GM19452 (cell line): ENCODE data around the gene MMP28.

Experiments used
- ATAC-seq: cut with Tn5 transposase; IDR thresholded peaks from one replicate; pipeline ENCODE4 v1.9.1; 2021; ENCODE audit not compliant: unreplicated experiment

Gene MMP28, protein sequence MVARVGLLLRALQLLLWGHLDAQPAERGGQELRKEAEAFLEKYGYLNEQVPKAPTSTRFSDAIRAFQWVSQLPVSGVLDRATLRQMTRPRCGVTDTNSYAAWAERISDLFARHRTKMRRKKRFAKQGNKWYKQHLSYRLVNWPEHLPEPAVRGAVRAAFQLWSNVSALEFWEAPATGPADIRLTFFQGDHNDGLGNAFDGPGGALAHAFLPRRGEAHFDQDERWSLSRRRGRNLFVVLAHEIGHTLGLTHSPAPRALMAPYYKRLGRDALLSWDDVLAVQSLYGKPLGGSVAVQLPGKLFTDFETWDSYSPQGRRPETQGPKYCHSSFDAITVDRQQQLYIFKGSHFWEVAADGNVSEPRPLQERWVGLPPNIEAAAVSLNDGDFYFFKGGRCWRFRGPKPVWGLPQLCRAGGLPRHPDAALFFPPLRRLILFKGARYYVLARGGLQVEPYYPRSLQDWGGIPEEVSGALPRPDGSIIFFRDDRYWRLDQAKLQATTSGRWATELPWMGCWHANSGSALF

DNA sequence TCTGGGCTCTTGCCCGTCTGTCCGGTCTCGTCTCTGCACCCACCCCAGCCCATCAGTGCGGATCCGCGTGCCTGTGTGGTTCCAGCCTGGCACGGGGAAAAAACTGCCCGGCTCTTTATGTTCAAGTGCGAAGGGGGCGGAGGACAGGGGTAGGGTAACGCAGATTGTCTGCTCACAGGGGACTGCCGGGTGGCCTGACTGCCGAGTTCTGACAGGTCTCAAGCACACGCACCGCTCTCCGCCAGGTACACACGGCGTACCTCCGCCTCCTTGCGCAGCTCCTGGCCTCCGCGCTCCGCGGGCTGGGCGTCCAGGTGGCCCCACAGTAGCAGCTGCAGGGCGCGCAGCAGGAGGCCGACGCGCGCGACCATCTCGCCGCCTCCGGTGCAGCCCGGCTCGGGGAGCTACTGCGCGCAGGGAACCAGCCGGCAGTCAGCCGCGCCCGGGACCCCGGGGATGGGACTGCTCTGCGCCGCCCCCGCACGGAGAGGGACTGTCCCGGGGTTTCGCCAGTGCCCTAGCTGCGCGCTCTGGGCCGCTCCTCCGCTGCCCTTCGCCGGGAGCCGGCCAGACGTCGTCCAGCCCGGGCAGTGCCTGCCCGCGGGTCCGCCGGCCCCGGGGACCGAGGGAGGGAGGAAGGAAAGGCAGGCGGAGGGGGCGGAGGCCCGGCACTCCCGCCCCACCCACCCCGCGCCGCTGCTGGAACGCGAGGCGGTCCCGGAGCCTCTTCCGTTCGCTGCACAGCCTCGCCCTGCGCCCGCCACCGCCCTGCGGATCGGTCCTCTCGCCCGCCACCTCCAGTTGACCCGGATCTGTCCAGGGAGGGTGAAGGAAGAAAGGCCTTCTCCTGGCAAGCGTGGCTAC is at the start of gene MMP28:
Gene MMP28 (minus strand): TSS at position 635 of the 864 bp plus-strand sequence. CDS start 264 bp downstream, at position 371.
- no peak for ATAC-seq

DNA sequence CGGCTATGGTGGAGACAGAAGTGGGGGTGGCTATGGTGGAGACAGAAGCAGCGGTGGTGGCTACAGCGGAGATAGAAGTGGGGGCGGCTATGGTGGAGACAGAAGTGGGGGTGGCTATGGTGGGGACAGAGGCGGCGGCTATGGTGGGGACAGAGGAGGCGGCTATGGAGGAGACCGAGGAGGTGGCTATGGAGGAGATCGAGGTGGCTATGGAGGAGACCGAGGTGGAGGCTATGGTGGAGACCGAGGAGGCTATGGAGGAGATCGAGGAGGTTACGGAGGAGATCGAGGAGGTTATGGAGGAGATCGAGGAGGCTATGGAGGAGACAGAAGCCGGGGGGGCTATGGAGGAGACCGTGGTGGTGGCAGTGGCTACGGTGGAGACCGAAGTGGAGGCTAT is 49.1 kb upstream of the MMP28 start:
- no peak for ATAC-seq

DNA sequence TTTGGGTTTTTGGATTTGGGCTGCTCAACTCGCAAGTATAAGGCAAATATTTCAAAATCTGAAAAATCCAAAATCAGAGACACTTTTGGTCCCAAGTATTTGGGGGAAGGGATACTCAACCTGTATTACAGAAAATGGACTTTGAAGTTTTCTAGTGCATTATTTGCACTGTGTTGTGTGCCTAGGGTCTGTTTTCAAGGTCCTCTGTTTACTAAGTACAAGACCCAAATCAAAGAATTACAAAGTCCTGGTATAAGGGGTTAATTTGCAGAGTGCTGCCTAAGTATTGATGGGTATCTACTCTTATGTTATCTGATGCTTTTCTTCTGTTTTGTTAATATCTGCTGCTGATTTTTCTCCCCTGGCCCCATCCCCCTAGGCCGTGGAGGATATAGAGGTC is 48.3 kb upstream of the MMP28 start:
- no peak for ATAC-seq

DNA sequence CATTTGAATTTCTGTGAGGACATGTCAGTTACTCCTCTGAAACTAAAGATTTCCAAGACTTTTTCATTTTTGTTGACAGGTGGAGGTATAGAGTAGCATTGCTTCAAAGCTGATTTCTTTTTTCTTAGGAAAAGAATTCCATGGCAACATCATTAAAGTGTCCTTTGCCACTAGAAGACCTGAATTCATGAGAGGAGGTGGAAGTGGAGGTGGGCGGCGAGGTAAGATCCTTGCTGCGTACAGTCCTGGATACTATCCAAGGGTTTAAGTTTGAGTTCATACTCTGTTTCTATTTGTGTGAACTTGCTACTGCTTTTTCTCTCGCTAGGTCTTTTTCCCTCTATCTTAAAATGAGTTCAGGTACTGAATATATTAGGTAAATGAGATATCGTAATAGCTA is 46.8 kb upstream of the MMP28 start:
- no peak for ATAC-seq

DNA sequence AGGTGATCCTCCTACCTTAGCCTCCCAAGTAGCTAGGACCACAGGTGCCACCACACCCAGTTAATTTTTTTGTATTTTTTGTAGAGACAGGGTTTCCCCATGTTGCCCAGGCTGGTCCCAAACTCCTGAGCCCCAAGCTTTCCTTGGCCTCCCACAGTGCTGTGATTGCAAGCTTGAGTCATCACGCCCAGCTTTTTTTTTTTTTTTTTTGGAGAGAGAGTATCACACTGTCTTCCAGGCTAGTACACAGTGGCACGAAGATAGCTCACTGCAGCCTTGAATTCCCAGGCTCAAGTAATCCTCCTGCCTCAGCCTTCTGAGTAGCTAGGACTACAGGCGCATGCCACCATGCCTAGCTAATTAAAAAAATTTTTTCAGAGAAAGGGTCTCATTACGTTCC is 46.1 kb upstream of the MMP28 start:
- ATAC-seq: no peak

DNA sequence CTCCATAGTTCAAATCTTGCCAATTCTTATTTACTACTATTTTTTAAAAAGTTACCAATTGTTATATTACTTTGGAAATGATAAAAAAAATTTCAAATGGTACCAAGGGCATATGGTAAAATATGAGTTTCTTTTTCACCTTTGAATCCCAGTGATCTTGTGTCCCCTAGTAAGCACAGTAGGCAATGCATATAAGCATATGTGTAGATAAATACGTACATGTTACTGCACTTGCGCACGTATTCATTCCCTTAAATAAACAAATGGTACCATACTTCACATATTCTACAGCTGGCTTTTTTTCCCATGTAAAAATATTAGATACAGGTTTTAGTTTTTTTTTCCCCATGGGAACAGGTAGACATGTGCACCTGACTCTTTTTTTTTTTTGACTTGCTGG is 45.7 kb upstream of the MMP28 start:
- no peak for ATAC-seq

DNA sequence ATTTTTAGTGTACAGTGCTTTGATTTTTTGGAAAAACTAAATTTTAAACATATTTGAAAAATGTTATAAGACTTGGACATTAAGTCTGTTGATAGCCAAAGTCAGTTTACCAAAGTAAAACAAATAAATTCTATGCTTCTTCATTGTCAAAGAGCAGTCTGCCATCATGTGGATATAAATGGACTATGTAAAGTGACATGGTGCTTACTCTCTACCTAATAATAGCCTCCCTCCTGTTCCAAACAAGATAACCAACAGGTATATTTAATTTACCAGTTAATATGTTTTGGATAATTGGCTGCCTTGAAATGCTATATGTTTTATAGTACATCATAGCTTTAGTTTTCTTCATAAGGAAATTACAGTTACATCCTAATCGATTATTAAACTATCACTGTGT is 29.8 kb upstream of the MMP28 start:
- no peak for ATAC-seq

DNA sequence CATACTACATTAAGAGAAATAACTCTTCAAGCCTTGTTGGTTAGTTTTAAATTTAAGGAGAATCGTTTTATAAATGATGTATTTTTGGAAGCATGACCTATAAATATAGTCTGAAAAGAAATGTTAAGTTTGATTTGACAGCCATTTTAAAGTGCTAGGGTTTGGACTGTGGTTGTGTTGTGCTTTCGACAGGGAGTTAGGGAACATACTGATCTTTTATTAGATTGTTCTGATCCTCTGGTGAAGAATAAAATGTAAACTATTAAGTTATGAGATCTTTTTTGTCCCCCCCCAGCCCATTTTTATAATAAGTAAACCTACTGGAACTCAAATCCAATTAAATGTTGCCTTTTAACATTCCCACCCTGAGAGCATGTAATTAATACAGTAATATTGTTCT is 25.9 kb upstream of the MMP28 start:
- no peak for ATAC-seq

DNA sequence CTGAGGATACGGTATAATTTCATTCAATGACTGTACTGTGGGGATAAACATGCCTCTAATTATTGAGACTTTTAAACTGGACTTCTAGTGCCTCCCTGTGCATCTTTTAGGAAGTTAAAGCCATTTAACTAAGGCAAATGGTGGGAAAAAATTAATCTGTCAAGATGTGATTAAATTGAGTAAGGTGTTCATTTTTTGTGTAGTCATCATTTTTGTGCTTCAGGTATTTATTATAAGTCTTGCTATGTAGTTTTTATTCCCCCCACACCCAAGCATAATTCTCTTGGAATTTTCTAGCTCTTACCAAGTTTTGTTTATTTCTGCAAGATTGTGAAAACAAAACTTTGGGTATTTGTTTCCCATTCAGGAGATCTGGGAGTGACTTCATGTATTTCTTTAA is 24.0 kb upstream of the MMP28 start:
- ATAC-seq: no peak

DNA sequence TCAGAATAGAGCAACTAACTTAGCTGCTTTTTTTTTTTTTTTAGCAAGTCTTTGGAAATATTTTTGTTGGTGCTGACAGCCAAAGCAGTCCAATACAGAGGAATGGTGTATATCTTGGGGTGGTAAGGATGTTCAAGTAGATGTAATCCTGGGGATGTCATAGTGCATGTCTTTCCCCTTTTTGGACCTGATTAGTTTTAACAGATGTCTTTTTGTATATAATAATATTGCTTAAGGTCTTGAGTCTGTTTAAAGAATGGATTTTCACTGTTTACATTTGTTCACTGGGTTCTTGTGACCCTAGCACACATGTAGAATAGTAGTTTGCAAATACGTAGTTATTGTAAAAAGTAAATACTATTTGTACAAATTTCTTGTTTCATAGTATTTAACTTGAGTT is 21.8 kb upstream of the MMP28 start:
- no peak for ATAC-seq

DNA sequence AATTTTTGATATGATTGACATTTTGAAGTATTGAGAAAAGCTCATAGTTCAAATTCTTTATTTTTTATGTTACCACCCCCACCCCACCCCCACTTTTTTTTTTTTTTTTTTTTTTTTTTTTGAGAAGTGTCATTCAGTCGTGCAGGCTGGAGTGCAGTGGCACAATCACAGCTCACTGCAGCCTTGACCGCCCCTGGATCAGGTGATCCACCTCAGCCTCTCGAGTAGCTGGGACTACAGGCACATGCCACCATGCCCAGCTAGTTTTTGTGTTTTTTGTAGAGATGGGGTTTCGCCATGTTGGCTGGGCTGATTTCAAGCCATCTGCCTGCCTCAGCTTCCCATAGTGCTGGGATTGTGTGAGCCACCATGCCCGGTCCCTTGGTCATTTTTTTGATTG is 21.3 kb upstream of the MMP28 start:
- no peak for ATAC-seq

DNA sequence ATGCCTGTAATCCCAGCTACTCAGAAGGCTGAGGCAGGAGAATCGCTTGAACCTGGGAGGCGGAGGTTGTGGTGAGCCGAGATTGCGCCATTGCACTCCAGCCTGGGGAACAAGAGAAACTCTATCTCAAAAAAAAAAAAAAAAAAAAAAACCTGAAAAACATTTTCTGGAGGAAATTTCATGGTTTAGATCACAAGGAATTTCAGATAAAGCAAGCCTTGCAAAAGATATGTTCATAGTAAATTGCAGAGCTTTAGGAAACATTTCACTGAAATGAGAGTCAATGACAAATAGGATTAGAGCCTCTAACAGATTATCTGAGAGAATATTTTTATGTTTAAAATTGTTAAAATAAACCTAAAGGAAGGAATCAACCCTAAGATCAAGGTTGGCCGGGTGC is 17.0 kb upstream of the MMP28 start:
- no peak for ATAC-seq

DNA sequence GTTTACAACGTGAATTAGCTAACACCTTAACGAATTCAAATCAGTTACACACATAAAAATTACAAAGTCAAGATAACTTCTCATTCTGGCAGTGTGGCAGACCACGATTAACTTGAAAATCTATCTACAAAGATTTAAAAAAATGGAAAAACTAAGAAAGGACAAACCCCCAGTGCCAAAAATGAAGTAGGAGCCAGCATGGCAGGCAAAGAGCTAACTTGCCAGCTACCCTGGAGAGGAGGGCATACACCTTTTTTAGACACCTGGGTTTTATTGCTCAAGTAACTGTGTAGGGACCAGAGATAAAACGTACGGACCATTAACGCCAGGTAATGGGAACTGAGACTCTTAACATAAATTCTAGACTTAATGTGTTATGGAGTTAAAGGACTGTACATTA is 16.3 kb upstream of the MMP28 start:
- no peak for ATAC-seq

DNA sequence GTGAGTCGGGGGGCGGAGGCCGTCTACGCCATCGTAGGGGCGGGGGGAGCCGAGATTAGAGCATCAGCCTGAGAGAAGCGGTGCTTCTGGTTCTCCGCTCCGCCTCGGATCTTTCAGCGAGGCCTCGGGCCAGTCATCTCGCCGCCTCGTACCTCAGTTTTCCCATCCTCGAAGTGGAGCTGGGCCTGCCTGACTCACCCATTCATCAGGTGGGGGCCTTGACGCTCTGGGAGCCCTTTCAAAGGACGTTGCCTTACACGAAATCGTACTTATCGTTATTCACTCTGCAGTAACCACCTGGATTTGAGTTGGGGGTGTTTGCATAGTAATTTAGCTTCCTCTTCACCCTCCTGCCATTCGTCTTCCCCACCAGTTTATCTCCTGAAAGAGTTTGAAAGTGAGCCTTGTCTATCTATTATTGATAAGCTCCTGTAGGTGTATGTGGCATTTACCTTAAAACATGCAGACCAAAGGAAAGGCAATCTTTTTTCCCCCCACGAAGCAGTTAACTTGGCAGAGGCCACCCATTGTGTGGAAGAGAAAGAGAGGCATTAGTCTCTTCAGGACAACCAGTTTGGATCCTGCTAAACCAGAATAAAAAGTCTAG is 14.5 kb upstream of the MMP28 start:
- ATAC-seq: no peak

DNA sequence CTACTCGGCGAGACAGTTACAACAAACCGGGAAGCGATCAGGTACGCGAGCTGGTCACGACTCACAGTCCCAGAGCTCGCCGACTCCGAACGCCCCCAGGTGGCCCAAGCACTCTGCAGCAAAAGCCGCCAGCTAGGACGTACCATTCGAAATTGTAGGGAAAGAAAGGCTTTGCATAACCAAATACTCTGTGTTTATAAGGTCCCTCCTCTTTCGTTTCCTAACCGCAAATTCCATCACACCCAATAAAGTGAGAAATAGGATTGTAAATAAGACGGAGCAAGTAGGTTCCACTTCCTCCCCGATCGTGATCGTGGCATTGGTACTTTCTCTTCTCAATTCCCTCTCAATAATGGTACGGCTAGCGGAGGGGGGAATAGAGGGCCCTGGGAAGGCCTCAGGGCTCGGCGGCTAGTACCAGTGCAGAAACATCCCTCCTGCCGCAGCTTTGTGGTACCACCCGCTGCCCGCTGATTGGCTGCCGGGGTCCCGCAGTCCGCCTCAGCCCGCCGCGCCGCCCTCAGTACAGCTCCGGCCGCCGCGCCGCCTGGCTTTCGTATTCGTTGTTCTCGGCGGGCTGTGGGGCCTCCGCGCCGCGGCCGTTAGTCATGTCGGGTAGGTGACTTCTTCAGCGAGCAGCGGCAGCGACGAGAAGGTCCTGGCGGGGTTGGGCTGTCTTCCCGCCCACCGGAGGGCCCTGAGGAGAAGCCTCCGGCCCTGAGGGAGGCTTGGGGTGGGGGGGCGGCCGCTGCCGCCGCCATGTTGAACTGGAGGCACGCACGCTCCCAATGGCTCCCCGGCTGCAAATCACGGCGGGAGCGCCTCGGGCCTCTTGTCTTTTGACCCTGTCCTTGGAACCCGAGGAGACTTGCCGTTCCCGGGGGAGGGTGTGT is 13.8 kb upstream of the MMP28 start, which contains the start of gene TAF15:
Gene TAF15 (plus strand): TSS at position 523 of the 893 bp plus-strand sequence. CDS start 86 bp downstream, at position 609.
- ATAC-seq: peak; percentile 91

DNA sequence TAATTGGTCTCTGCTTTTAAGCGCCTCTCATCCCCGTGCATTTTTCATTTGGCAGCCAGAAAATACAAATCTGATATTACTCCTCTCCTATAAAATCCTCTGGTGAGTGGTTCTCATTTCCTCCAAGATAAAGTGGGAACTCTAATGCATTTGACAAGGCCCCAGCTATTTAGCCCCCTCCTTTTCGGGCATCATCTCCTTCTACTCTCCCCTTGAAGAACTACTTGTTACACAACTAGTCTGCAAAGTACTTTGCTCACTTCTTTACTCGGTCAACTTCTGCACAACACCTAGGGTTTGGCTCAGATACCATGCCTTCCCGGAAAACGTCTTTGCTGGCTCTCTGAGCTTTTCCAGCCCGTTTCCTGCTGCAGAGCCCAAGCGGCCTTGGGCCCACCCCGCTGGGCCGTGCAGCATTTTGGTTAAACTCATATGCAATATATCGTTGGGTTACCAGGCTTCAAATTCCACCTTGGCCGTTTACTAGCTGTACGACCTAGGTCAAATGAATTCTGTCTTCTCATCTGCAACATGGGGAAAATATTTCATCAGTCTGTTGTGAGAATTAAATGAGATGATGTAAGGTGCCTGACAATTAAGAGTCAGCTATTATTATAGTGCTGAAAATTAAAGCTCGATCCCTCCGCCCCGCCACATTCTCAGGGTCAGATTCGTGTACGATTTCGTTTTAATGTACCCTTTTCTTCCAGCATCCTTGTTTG is 13.0 kb upstream of the MMP28 start:
- no peak for ATAC-seq

DNA sequence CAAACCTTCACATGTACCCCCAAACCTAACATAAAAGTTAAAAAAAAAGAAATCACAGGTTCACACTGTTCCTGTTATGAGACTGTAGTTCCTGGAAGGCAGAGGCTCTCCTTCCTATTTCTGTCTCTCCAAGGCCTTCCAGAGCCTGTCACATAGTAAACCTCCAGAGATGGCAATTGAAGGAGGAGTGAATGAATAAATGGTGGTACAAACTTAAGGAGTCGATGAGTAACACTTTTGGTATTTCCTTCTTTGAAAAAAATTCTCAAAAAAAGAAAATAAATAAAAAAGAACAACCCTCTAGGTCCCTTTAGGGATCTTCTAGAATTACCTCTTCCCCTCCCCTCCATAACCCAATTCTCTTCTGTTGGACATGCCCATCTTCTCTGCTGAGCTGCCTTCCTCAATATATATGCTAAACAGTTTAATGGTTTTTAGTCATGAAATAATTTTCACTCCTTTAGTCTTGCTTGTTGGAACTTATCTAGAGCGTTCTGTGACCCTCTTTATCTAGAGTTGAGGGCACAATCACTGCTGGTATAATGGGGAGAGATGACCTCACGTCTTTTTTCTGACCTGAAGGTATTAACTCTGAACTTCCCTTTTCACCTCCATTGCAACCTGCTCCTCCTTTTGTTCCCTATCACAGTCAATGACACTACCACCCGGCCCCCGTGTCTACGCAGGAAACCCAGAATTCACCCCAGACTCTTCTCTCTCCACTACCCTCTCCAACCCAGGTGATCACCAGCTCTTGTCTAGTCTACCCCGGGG is 12.1 kb upstream of the MMP28 start:
- ATAC-seq: no peak

DNA sequence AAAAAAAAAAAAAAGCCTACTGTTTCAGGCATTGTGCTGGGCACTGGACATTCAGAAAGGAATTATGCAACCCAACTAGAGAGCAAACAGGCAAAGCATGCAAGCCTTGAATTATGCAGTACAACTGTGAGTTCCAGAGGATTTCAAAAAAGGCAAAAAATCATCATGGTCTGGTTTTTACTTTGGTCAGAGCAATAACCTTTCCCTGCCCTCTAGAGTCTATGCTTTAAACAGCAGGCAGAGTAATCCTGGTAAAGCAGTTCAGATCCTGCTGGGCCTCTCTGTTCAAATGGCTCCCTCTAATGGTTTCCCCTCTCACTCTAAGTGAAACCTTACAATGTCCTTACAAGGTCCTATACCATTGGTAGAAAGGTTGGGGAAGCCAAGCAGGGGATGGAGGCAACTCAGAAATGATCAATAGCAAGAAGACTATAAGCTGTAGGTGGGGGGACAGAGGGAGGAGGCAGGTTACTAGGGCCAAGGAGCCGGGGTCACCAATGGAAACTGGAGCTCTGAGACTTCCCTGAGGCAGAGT is 9.3 kb upstream of the MMP28 start:
- ATAC-seq: no peak
